IMR-90 (cell line): ENCODE data around the gene BEST1. TPM values are rescaled to one million over a fixed set of nuclear protein-coding genes. Genes with fewer than 3 reads are reported as not detected.
A peak's percentile ranks its signal among the peaks of the same experiment; 100 is the strongest.

Experiments used
- ATAC-seq: fragments of 200-7000 bp; cut with Tn5 transposase; 2 replicates; pipeline ENCODE4 v1.9.1; 2020; ENCODE audit warnings: low read depth, mild to moderate bottlenecking, moderate library complexity
- BruUV-seq: library from RNA; stranded (reverse); fragments of 400-500 nt; replicated peaks from 2 replicates; lab custom pipeline; 2021; lab: Mats Ljungman, UMichigan
- CTCF ChIA-PET: fragments of 300-600 bp; formaldehyde crosslinking; extraction: SDS; loops from one replicate; lab custom pipeline; 2021; ENCODE audit warnings: antibody characterized with exemption; lab: Yijun Ruan, JAX
- POLR2A ChIA-PET: fragments of 300-600 bp; sonication (Branson Sonifier 250); formaldehyde crosslinking; loops from one replicate; lab custom pipeline; 2022; ENCODE audit warnings: antibody characterized with exemption; ENCODE audit not compliant: unreplicated experiment; lab: Charles Lee
- DNase-seq: peaks from one replicate; pipeline ENCODE4 v3.0.0; 2013
- H2AFZ ChIP-seq: replicated peaks from 2 replicates; pipeline ENCODE3; 2013; ENCODE audit warnings: low read length, mild to moderate bottlenecking; ENCODE audit not compliant: poor library complexity
- H2AK5ac ChIP-seq: 2 replicates; pipeline ENCODE4 v1.6.1; 2013; ENCODE audit warnings: low read depth, low read length, inconsistent platforms
- H2AK9ac ChIP-seq: replicated peaks from 2 replicates; pipeline ENCODE3; 2013; ENCODE audit warnings: mild to moderate bottlenecking, low read depth, low read length, moderate library complexity; ENCODE audit not compliant: poor library complexity
- H2BK120ac ChIP-seq: 2 replicates; pipeline ENCODE4 v1.6.1; 2013; ENCODE audit warnings: low read depth, low read length, inconsistent platforms
- H2BK15ac ChIP-seq: 3 replicates; pipeline ENCODE4 v1.6.1; 2013; ENCODE audit warnings: low read depth, low read length, inconsistent platforms
- H2BK20ac ChIP-seq: 2 replicates; pipeline ENCODE4 v1.6.1; 2013; ENCODE audit warnings: low read depth, mild to moderate bottlenecking, inconsistent platforms, low read length, moderate library complexity
- H2BK5ac ChIP-seq: 2 replicates; pipeline ENCODE4 v1.6.1; 2013; ENCODE audit warnings: mild to moderate bottlenecking, low read depth, low read length, inconsistent platforms; ENCODE audit not compliant: poor library complexity, severe bottlenecking
- H3K14ac ChIP-seq: replicated peaks from 2 replicates; pipeline ENCODE4 v1.6.1; 2013; ENCODE audit warnings: low read depth, low read length, inconsistent platforms
- H3K18ac ChIP-seq: 2 replicates; pipeline ENCODE4 v1.6.1; 2013; ENCODE audit warnings: low read depth, low read length, control low read depth
- H3K23ac ChIP-seq: 2 replicates; pipeline ENCODE4 v1.6.1; 2013; ENCODE audit warnings: low read depth, low read length, inconsistent platforms
- H3K27ac ChIP-seq: 2 replicates; pipeline ENCODE4 v1.5.1; 2013; ENCODE audit warnings: mild to moderate bottlenecking, control low read depth, low read length; ENCODE audit not compliant: insufficient read depth
- H3K27me3 ChIP-seq: 2 replicates; pipeline ENCODE4 v1.6.1; 2013; ENCODE audit warnings: low read length; ENCODE audit not compliant: control insufficient read depth, insufficient read depth
- H3K36me3 ChIP-seq: 2 replicates; pipeline ENCODE4 v1.6.1; 2013; ENCODE audit warnings: low read length, mixed read lengths; ENCODE audit not compliant: control insufficient read depth, insufficient read depth
- H3K4ac ChIP-seq: 2 replicates; pipeline ENCODE4 v1.6.1; 2013; ENCODE audit warnings: low read depth, low read length, inconsistent platforms
- H3K4me1 ChIP-seq: 2 replicates; pipeline ENCODE4 v1.6.1; 2013; ENCODE audit warnings: low read length, mixed read lengths; ENCODE audit not compliant: control insufficient read depth, insufficient read depth
- H3K4me2 ChIP-seq: 2 replicates; pipeline ENCODE4 v1.6.1; 2013; ENCODE audit warnings: low read depth, mild to moderate bottlenecking, control low read depth, low read length, moderate library complexity
- H3K4me3 ChIP-seq: 2 replicates; pipeline ENCODE4 v1.5.1; 2013; ENCODE audit warnings: low read depth, mild to moderate bottlenecking, control low read depth, low read length, moderate library complexity; ENCODE audit not compliant: insufficient read depth
- H3K56ac ChIP-seq: 2 replicates; pipeline ENCODE4 v1.6.1; 2013; ENCODE audit warnings: low read length, inconsistent platforms; ENCODE audit not compliant: insufficient read depth; ENCODE audit errors: extremely low read depth
- H3K79me1 ChIP-seq, 2 experiments: 2 replicates each; pipeline ENCODE4 v1.6.1; 2013; ENCODE audit warnings: low read length in 2 of 2, inconsistent platforms in 1 of 2, low read depth in 1 of 2
- H3K9ac ChIP-seq: 2 replicates; pipeline ENCODE4 v1.6.1; 2013; ENCODE audit warnings: low read depth, low read length, control low read depth
- H3K9me1 ChIP-seq: 2 replicates; pipeline ENCODE4 v1.6.1; 2013; ENCODE audit warnings: low read length, inconsistent platforms; ENCODE audit not compliant: insufficient read depth
- H3K9me3 ChIP-seq: 2 replicates; pipeline ENCODE4 v1.6.1; 2013; ENCODE audit warnings: low read length; ENCODE audit not compliant: control insufficient read depth, insufficient read depth
- H4K20me1 ChIP-seq: 2 replicates; pipeline ENCODE4 v1.6.1; 2013; ENCODE audit warnings: low read length, inconsistent platforms; ENCODE audit not compliant: insufficient read depth
- H4K5ac ChIP-seq: 2 replicates; pipeline ENCODE4 v1.6.1; 2013; ENCODE audit warnings: mild to moderate bottlenecking, low read depth, low read length, control low read depth
- H4K8ac ChIP-seq, 2 experiments: 2 replicates each; pipeline ENCODE4 v1.6.1; 2013; ENCODE audit warnings: low read depth in 2 of 2, low read length in 2 of 2, control low read depth in 1 of 2, inconsistent platforms in 1 of 2
- H4K91ac ChIP-seq: 2 replicates; pipeline ENCODE4 v1.6.1; 2013; ENCODE audit warnings: low read depth, low read length, inconsistent platforms; ENCODE audit not compliant: insufficient read depth
- CHD1 ChIP-seq: IDR thresholded peaks from 2 replicates; pipeline ENCODE4 v1.6.1; 2012; ENCODE audit warnings: low read depth, low read length, improper control_type of control experiment
- CTCF ChIP-seq: conservative IDR thresholded peaks from 2 replicates; pipeline ENCODE4 v1.5.1; 2012; ENCODE audit warnings: mild to moderate bottlenecking, low read depth, low read length, improper control_type of control experiment
- ELK1 ChIP-seq: fragments of 150-350 bp; IDR thresholded peaks from 2 replicates; pipeline ENCODE4 v1.6.1; 2016; ENCODE audit warnings: low read depth, mild to moderate bottlenecking, low read length, moderate library complexity, borderline replicate concordance
- FOS ChIP-seq: fragments of 150-350 bp; IDR thresholded peaks from 2 replicates; pipeline ENCODE4 v1.6.1; 2016; ENCODE audit warnings: low read depth, low read length
- MAZ ChIP-seq: IDR thresholded peaks from 2 replicates; pipeline ENCODE4 v1.6.1; 2012; ENCODE audit warnings: low read depth, mild to moderate bottlenecking, low read length, improper control_type of control experiment, moderate library complexity, borderline replicate concordance
- MXI1 ChIP-seq: IDR thresholded peaks from 2 replicates; pipeline ENCODE4 v1.6.1; 2012; ENCODE audit warnings: low read depth, mild to moderate bottlenecking, low read length, moderate library complexity, borderline replicate concordance
- NFE2L2 ChIP-seq: fragments of 150-350 bp; IDR thresholded peaks from 2 replicates; pipeline ENCODE4 v1.6.1; 2016; ENCODE audit warnings: low read depth, mild to moderate bottlenecking, low read length
- POLR2A ChIP-seq: IDR thresholded peaks from 2 replicates; pipeline ENCODE4 v1.6.1; 2012; ENCODE audit warnings: mild to moderate bottlenecking, low read depth, low read length
- RAD21 ChIP-seq: IDR thresholded peaks from 2 replicates; pipeline ENCODE4 v1.6.1; 2012; ENCODE audit warnings: low read length, improper control_type of control experiment
- RCOR1 ChIP-seq: IDR thresholded peaks from 2 replicates; pipeline ENCODE4 v1.6.1; 2012; ENCODE audit warnings: mild to moderate bottlenecking, low read length, improper control_type of control experiment; ENCODE audit not compliant: insufficient replicate concordance
- RFX5 ChIP-seq: IDR thresholded peaks from 2 replicates; pipeline ENCODE4 v1.8.0; 2012; ENCODE audit warnings: low read depth, mild to moderate bottlenecking, low read length, moderate library complexity
- SMC3 ChIP-seq: fragments of 150-350 bp; IDR thresholded peaks from 2 replicates; pipeline ENCODE4 v1.6.1; 2016; ENCODE audit warnings: low read depth, mild to moderate bottlenecking, antibody characterized with exemption, low read length, moderate library complexity
- USF2 ChIP-seq: fragments of 150-350 bp; IDR thresholded peaks from 2 replicates; pipeline ENCODE4 v1.6.1; 2017; ENCODE audit warnings: mild to moderate bottlenecking, antibody characterized with exemption, low read length, low read depth
- WGBS, 2 experiments: methylation state at CpG; one replicate each; pipeline versions ENCODE4 v1.1.5 to v1.1.7; 2013; ENCODE audit warnings: missing lambda C conversion rate in 2 of 2; ENCODE audit not compliant: insufficient read length in 1 of 2; ENCODE audit errors: extremely low coverage in 2 of 2; 5-methylcytosine and 5-hydroxymethylcytosine counted together
- dilution Hi-C: fragments of 300-500 bp; cut with HindIII; formaldehyde crosslinking; loops from one replicate; pipeline ENCODE4 v1.14.3; 2018; ENCODE audit warnings: low sequenced_read_pairs; ENCODE audit not compliant: unreplicated experiment
- in situ Hi-C: fragments of 300-500 bp; cut with MboI; formaldehyde crosslinking; loops from 3 replicates; pipeline ENCODE4 v1.14.3; 2019; ENCODE audit warnings: low sequenced_read_pairs, inconsistent platforms, mixed read lengths
- intact Hi-C: fragments of 100-400 bp; cut with micrococcal nuclease; formaldehyde crosslinking; loops from 2 replicates; pipeline ENCODE4 v1.10.0; 2022
- polyA plus RNA-seq, 3 experiments: library from polyadenylated mRNA; depleted of rRNA; stranded (reverse); fragments of >200 nt; gene quantifications; 2 replicates each; pipeline ENCODE4 v1.2.3, GENCODE V29; 2012; ENCODE audit warnings: low replicate concordance in 1 of 3
- total RNA-seq: library from RNA; depleted of rRNA; stranded (reverse); fragments of >200 nt; gene quantifications from 2 replicates; pipeline ENCODE4 v1.2.3, GENCODE V29; 2012

Gene BEST1
- total and polyA plus RNA-seq, 2 of the 4 experiments (the other 2 are of a cell fraction), result 0.90 to 1.4 TPM

GRCh38 chr11:61971248-61972111, 21.3 kb downstream of the BEST1 start:
- dilution Hi-C loops, result no loop called here
- TF ChIP-seq RCOR1 (peak; percentile 12), FOS (peak; percentile 56; the same call in 1 of the 2 replicates), POLR2A (no peak), CTCF (no peak), MXI1 (peak; percentile 51; the same call in 1 of the 2 replicates), RFX5 (no peak), SMC3 (no peak), MAZ (peak; percentile 95; the same call in 1 of the 2 replicates), RAD21 (peak; percentile 32; the same call in 1 of the 2 replicates), USF2 (peak; percentile 86), CHD1 (no peak), ELK1 (no peak), NFE2L2 (peak; percentile 99)

More at GRCh38 chr11:61971248-61972111, 21.3 kb downstream of the BEST1 start:
- H4K8ac ChIP-seq, result peak overlapping the region; percentile 35 to 99
- H4K91ac ChIP-seq, result peak overlapping the region; percentile 97
- ChIA-PET CTCF (interaction anchor here (0.8 to 3.3 kb wide), 4 partner anchors 74 to 174 kb away, joined by 3 to 17 read pairs (median 3); no protein-coding TSS in a partner anchor), POLR2A (interaction anchor here (1.2 kb wide), 1 partner anchor 110 kb away, joined by 3 read pairs; no protein-coding TSS in a partner anchor)
- H3K9me3 ChIP-seq, result no peaks in the 10 kb centered on the region
- peaks cover 8% of the 10 kb centered on the region for H4K20me1 ChIP-seq
- peak overlapping the region; percentile 99 for H3K27ac ChIP-seq
- H2AK5ac ChIP-seq, result peak overlapping the region; percentile 97
- peak overlapping the region; percentile 99 for H3K23ac ChIP-seq
- peaks cover 28% of the 10 kb centered on the region for H3K9me1 ChIP-seq
- H2BK20ac ChIP-seq, result peak overlapping the region; percentile 96
- DNase-seq (peak; percentile 99), ATAC-seq (peak; percentile 65)
- WGBS, 2 experiments, result 20% methylated on average over 6 of the region's 16 CpGs; no CpG with 5 or more reads in 1 of the 2 experiments
- peak overlapping the region; percentile 53 for H3K9ac ChIP-seq
- H3K4ac ChIP-seq, result peak overlapping the region; percentile 99
- H3K4me2 ChIP-seq, result peak overlapping the region; percentile 44
- H2BK5ac ChIP-seq, result peak overlapping the region; percentile 98
- peaks cover 33% of the 10 kb centered on the region for H3K4me1 ChIP-seq
- no peaks in the 10 kb centered on the region for H3K27me3 ChIP-seq
- H2AFZ ChIP-seq, result peak overlapping the region; percentile 86
- H3K4me3 ChIP-seq, result no peak overlapping the region
- H2BK15ac ChIP-seq, result peak overlapping the region; percentile 93
- peaks cover 3% of the 10 kb centered on the region; the same call in 1 of the 2 replicates for H3K36me3 ChIP-seq
- peak overlapping the region; percentile 100 for H2BK120ac ChIP-seq
- H4K5ac ChIP-seq, result peak overlapping the region; percentile 94
- peaks cover 7 to 44% of the 10 kb centered on the region in 2 experiments for H3K79me1 ChIP-seq
- in situ Hi-C loops, result no loop called here
- no TSS peak for BruUV-seq
- peak overlapping the region; percentile 94 for H3K14ac ChIP-seq
- H3K18ac ChIP-seq, result peak overlapping the region; percentile 98
- peak overlapping the region; percentile 98 for H2AK9ac ChIP-seq
- peak overlapping the region; percentile 48 for H3K56ac ChIP-seq
- intact Hi-C loops, result no loop called here
